HepG2 (cell line): Measurements from ENCODE around the gene COX4I2. TPM values are rescaled to one million over a fixed set of nuclear protein-coding genes. Genes with fewer than 3 reads are reported as not detected.

Experiments used
- FLYWCH1 ChIP-seq: sonication (generic); formaldehyde crosslinking; IDR thresholded peaks from 2 replicates; pipeline ENCODE4 v1.8.1; 2023; ENCODE audit warnings: mild to moderate bottlenecking, missing genetic modification reagents
- GLI4 ChIP-seq: sonication (generic); formaldehyde crosslinking; IDR thresholded peaks from 2 replicates; pipeline ENCODE4 v1.5.1; 2020; ENCODE audit warnings: missing genetic modification reagents, mild to moderate bottlenecking, moderate library complexity, borderline replicate concordance
- KIAA2018 ChIP-seq: sonication (generic); formaldehyde crosslinking; IDR thresholded peaks from 2 replicates; pipeline ENCODE4 v1.5.0; 2020; ENCODE audit warnings: mild to moderate bottlenecking, missing genetic modification reagents, borderline replicate concordance
- LBX2 ChIP-seq: sonication (generic); formaldehyde crosslinking; IDR thresholded peaks from 2 replicates; pipeline ENCODE4 v1.5.0; 2020; ENCODE audit warnings: missing genetic modification reagents, mild to moderate bottlenecking, borderline replicate concordance
- NPAS2 ChIP-seq: sonication (generic); formaldehyde crosslinking; IDR thresholded peaks from 2 replicates; pipeline ENCODE4 v1.8.0; 2022; ENCODE audit warnings: mild to moderate bottlenecking, missing genetic modification reagents, borderline replicate concordance
- SIX4 ChIP-seq: sonication (generic); formaldehyde crosslinking; IDR thresholded peaks from 2 replicates; pipeline ENCODE4 v1.4.0; 2020; ENCODE audit warnings: missing genetic modification reagents
- SP4 ChIP-seq: sonication (generic); formaldehyde crosslinking; IDR thresholded peaks from 2 replicates; pipeline ENCODE4 v1.8.1; 2023; ENCODE audit warnings: mild to moderate bottlenecking, missing genetic modification reagents
- TEF ChIP-seq: sonication (generic); formaldehyde crosslinking; IDR thresholded peaks from 2 replicates; pipeline ENCODE4 v1.5.0; 2020; ENCODE audit warnings: missing genetic modification reagents
- ZBTB8A ChIP-seq: sonication (generic); formaldehyde crosslinking; IDR thresholded peaks from 2 replicates; pipeline ENCODE4 v1.4.0; 2020; ENCODE audit warnings: mild to moderate bottlenecking, low read depth, missing genetic modification reagents, borderline replicate concordance
- ZNF160 ChIP-seq: sonication (generic); formaldehyde crosslinking; IDR thresholded peaks from 2 replicates; pipeline ENCODE4 v1.8.0; 2022; ENCODE audit warnings: mild to moderate bottlenecking, inconsistent platforms, missing genetic modification reagents
- ZNF207 ChIP-seq: fragments of 450-650 bp; IDR thresholded peaks from 2 replicates; pipeline ENCODE4 v1.6.1; 2016; ENCODE audit warnings: antibody characterized with exemption, borderline replicate concordance
- ZNF354B ChIP-seq: sonication (generic); formaldehyde crosslinking; IDR thresholded peaks from 2 replicates; pipeline ENCODE4 v1.8.0; 2022; ENCODE audit warnings: mild to moderate bottlenecking, missing genetic modification reagents
- ZNF446 ChIP-seq: sonication (generic); formaldehyde crosslinking; IDR thresholded peaks from 2 replicates; pipeline ENCODE4 v1.5.0; 2020; ENCODE audit warnings: mild to moderate bottlenecking, missing genetic modification reagents
- ZNF589 ChIP-seq: sonication (generic); formaldehyde crosslinking; conservative IDR thresholded peaks from 2 replicates; pipeline ENCODE4 v1.8.0; 2022; ENCODE audit warnings: mild to moderate bottlenecking, moderate library complexity, missing genetic modification reagents
- ZNF616 ChIP-seq: sonication (generic); formaldehyde crosslinking; IDR thresholded peaks from 2 replicates; pipeline ENCODE4 v1.5.0; 2020; ENCODE audit warnings: low read depth, mild to moderate bottlenecking, missing genetic modification reagents
- ZNF619 ChIP-seq: sonication (generic); formaldehyde crosslinking; IDR thresholded peaks from 2 replicates; pipeline ENCODE4 v1.4.0; 2020; ENCODE audit warnings: mild to moderate bottlenecking, missing genetic modification reagents
- ZNF720 ChIP-seq: sonication (generic); formaldehyde crosslinking; IDR thresholded peaks from 2 replicates; pipeline ENCODE4 v1.4.0; 2020; ENCODE audit warnings: missing genetic modification reagents
- ZNF740 ChIP-seq: sonication (generic); formaldehyde crosslinking; IDR thresholded peaks from 2 replicates; pipeline ENCODE4 v1.4.0; 2020; ENCODE audit warnings: missing genetic modification reagents
- ZNF761 ChIP-seq: sonication (generic); formaldehyde crosslinking; conservative IDR thresholded peaks from 2 replicates; pipeline ENCODE4 v1.4.0; 2020; ENCODE audit warnings: mild to moderate bottlenecking, missing genetic modification reagents
- polyA plus RNA-seq, 8 experiments: library from polyadenylated mRNA; depleted of rRNA in 3 of 8; stranded (reverse) in 7 of 8; unstranded in 1 of 8; fragments of >200 nt; fragmentation: Illumina TruSeq in 4 of 8; extraction: Trizol in 4 of 8; gene quantifications; 2 replicates each; pipeline versions ENCODE4 v1.2.1 to v1.2.3, GENCODE V29; 2011 to 2016; ENCODE audit warnings: low read depth in 4 of 8, missing spikeins in 1 of 8, mixed read lengths in 1 of 8; ENCODE audit not compliant: insufficient read depth in 1 of 8
- total RNA-seq, 5 experiments: library from RNA; depleted of rRNA; stranded (reverse); fragments of >200 nt; fragmentation: Illumina TruSeq; extraction: Trizol; gene quantifications; 2 replicates each; pipeline ENCODE4 v1.2.3, GENCODE V29; 2016; ENCODE audit warnings: low read depth in 1 of 5

The COX4I2 gene
- total and polyA plus RNA-seq, 2 of the 13 experiments (the other 11 are each of a cell fraction or from before 2014, with no cell fraction given): 1.1 TPM; not detected in 1

- no peak for TF ChIP-seq NPAS2 (CRISPR knock-in tag)
- TF ChIP-seq FLYWCH1 (CRISPR knock-in tag): no peak; the same call in 1 of the 2 replicates
- TF ChIP-seq SIX4: 0 out of 2 replicates have a peak, but pooled peaks have one; percentile 27
- TF ChIP-seq ZNF720 (CRISPR knock-in tag): peak; percentile 35
- TF ChIP-seq ZNF619 (CRISPR knock-in tag): 0 out of 2 replicates have a peak, but pooled peaks have one; percentile 96
- peak; percentile 90; the same call in 1 of the 2 replicates for TF ChIP-seq GLI4 (CRISPR knock-in tag)
- TF ChIP-seq ZNF616: no peak
- TF ChIP-seq ZNF740 (CRISPR knock-in tag): peak; percentile 47
- TF ChIP-seq LBX2 (CRISPR knock-in tag): no peak; the same call in none of the 2 replicates
- TF ChIP-seq SP4 (CRISPR knock-in tag): peak; percentile 99
- TF ChIP-seq ZNF589 (CRISPR knock-in tag): peak; percentile 99
- peak; percentile 82 for TF ChIP-seq ZNF446
- peak; percentile 96 for TF ChIP-seq ZNF761 (CRISPR knock-in tag)
- peak; percentile 94; the same call in 1 of the 2 replicates for TF ChIP-seq ZBTB8A (CRISPR knock-in tag)
- peak; percentile 94 for TF ChIP-seq TEF (CRISPR knock-in tag)
- peak; percentile 97 for TF ChIP-seq ZNF354B (CRISPR knock-in tag)
- no peak for TF ChIP-seq ZNF207
- TF ChIP-seq KIAA2018 (CRISPR knock-in tag): peak; percentile 77; the same call in 1 of the 2 replicates
- no peak; the same call in 1 of the 2 replicates for TF ChIP-seq ZNF160 (CRISPR knock-in tag)
Observed at GRCh38 chr20:31605031-31605901, 32.4 kb upstream of the COX4I2 start, which contains the start of gene ID1 (continued).
